ENCODE results near the gene HAPSTR1. TPM values are rescaled to one million over a fixed set of nuclear protein-coding genes. Genes with fewer than 3 reads are reported as not detected.

Gene HAPSTR1
- total RNA-seq, 1 experiment from 2014 or later: 24.4 TPM

DNA sequence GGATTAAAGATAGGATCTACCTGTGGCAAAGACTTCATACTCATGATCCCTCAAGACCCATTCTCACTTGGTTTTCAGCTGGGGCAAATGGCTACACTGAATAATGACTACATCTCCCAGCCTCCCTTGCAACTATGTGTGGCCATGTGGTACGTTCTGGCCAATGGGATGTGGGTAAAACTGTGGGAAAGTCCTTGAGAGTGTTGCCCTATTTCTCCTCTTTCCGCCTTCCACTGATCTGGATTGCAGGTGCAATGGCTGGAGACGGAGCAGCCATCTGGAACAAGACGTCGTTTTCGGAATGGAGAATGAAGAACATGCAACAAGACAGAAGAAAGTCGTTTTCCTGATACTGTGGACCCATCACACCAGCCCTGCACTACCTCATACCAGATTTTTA is 48.5 kb downstream of the HAPSTR1 start:
- 0 out of 2 replicates have a peak, but pooled peaks cover 4% of the 10 kb centered on the region for H3K4me1 ChIP-seq (ENCODE audit: insufficient read depth, low read length)
- H3K9me3 ChIP-seq (ENCODE audit: low read length): no peaks in the 10 kb centered on the region
- H3K4me2 ChIP-seq (ENCODE audit: low read length): no peak overlapping the region
- H2AFZ ChIP-seq (ENCODE audit: low read length): no peak overlapping the region
- ChIA-PET CTCF (no interaction called here), POLR2A (ENCODE audit: unreplicated experiment) (no interaction called here)
- DNase-seq: peak; percentile 29
- H3K4me3 ChIP-seq (ENCODE audit: low read length): no peak overlapping the region
- intact Hi-C loops (cut with micrococcal nuclease): no loop called here
- TF ChIP-seq EZH2phosphoT487 (IDR thresholded peaks at IDR 0.05; ENCODE audit: borderline replicate concordance, low read length): no peak
- no peak for TF ChIP-seq EZH2 (IDR thresholded peaks at IDR 0.05; ENCODE audit: low read length, unreplicated experiment)
- TF ChIP-seq, protein P1, sequence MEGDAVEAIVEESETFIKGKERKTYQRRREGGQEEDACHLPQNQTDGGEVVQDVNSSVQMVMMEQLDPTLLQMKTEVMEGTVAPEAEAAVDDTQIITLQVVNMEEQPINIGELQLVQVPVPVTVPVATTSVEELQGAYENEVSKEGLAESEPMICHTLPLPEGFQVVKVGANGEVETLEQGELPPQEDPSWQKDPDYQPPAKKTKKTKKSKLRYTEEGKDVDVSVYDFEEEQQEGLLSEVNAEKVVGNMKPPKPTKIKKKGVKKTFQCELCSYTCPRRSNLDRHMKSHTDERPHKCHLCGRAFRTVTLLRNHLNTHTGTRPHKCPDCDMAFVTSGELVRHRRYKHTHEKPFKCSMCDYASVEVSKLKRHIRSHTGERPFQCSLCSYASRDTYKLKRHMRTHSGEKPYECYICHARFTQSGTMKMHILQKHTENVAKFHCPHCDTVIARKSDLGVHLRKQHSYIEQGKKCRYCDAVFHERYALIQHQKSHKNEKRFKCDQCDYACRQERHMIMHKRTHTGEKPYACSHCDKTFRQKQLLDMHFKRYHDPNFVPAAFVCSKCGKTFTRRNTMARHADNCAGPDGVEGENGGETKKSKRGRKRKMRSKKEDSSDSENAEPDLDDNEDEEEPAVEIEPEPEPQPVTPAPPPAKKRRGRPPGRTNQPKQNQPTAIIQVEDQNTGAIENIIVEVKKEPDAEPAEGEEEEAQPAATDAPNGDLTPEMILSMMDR (conservative IDR thresholded peaks at IDR 0.05; ENCODE audit: low read depth, low read length): no peak
- ATAC-seq: peak; percentile 42; the same call in 1 of the 2 replicates
- no peaks in the 10 kb centered on the region for H3F3A ChIP-seq (ENCODE audit: low read length, unreplicated experiment)
- no peak overlapping the region for H3K27ac ChIP-seq (ENCODE audit: low read length)
- H3K36me3 ChIP-seq (ENCODE audit: low read depth, low read length): no peaks in the 10 kb centered on the region
- no peak overlapping the region for H3K9ac ChIP-seq (ENCODE audit: low read length)
- no peaks in the 10 kb centered on the region for H4K20me1 ChIP-seq (ENCODE audit: low read length)
- no peaks in the 10 kb centered on the region for H3K27me3 ChIP-seq (ENCODE audit: low read length)
- no peaks in the 10 kb centered on the region for H3K79me2 ChIP-seq (ENCODE audit: low read length)
- H3K9me2 ChIP-seq (replicated peaks; ENCODE audit: low read length): no peaks in the 10 kb centered on the region
- no TSS peak for BruUV-seq (replicated peaks)

Other genes with a start within 250 kb of the HAPSTR1 start
- gene CARHSP1, start 222.6 kb upstream of the HAPSTR1 start, total RNA-seq (2014; rRNA removed): 138 and 142 TPM in 2 replicates
- not detected in 2 replicates for gene LITAFD, start 209.3 kb upstream of the HAPSTR1 start, total RNA-seq (2014; rRNA removed)
- 52.8 and 73.8 TPM in 2 replicates for gene USP7, start 127.7 kb upstream of the HAPSTR1 start, total RNA-seq (2014; rRNA removed)

Data from PC-3 (cell line).